Panc1 (cell line): ENCODE measurements around the gene C4orf50. TPM values are rescaled to one million over a fixed set of nuclear protein-coding genes. Genes with fewer than 3 reads are reported as not detected.

ENCODE experiments used
- ATAC-seq: fragments of 200-7000 bp; cut with Tn5 transposase; 2 replicates; pipeline ENCODE4 v1.9.1; 2020; ENCODE audit warnings: mild to moderate bottlenecking, moderate library complexity
- BruUV-seq: library from RNA; stranded (reverse); fragments of 400-500 nt; replicated peaks from 2 replicates; lab custom pipeline; 2021; lab: Mats Ljungman, UMichigan
- CTCF ChIA-PET: fragments of 300-600 bp; sonication (Branson Sonifier 250); formaldehyde crosslinking; loops from one replicate; lab custom pipeline; 2022; ENCODE audit warnings: antibody characterized with exemption; lab: Charles Lee
- POLR2A ChIA-PET: fragments of 300-600 bp; sonication (Branson Sonifier 250); formaldehyde crosslinking; loops from one replicate; lab custom pipeline; 2022; ENCODE audit warnings: antibody characterized with exemption; lab: Charles Lee
- DNase-seq: peaks from one replicate; pipeline ENCODE4 v3.0.0-alpha.2; 2010; ENCODE audit warnings: low read depth, low spot score
- H3K27ac ChIP-seq: 2 replicates; pipeline ENCODE4 v1.5.1; 2011; ENCODE audit warnings: mild to moderate bottlenecking, low read length, inconsistent platforms
- H3K27me3 ChIP-seq: fragments of 200-500 bp; sonication (Bioruptor generic); 2 replicates; pipeline ENCODE4 v1.6.0; 2014; ENCODE audit warnings: low read length, inconsistent platforms; ENCODE audit not compliant: control insufficient read depth, insufficient read depth
- H3K36me3 ChIP-seq: fragments of 200-500 bp; sonication (Bioruptor generic); 2 replicates; pipeline ENCODE4 v1.5.1; 2014; ENCODE audit warnings: inconsistent platforms, mild to moderate bottlenecking, low read length, moderate library complexity; ENCODE audit not compliant: control insufficient read depth, insufficient read depth
- H3K4me1 ChIP-seq: 2 replicates; pipeline ENCODE4 v1.5.1; 2011; ENCODE audit warnings: inconsistent platforms, mild to moderate bottlenecking, low read length, moderate library complexity; ENCODE audit not compliant: control insufficient read depth, insufficient read depth
- H3K4me3 ChIP-seq, 2 experiments: 2 replicates each; pipeline ENCODE4 v1.5.1; 2011 to 2012; ENCODE audit warnings: low read depth in 2 of 2, low read length in 2 of 2, mild to moderate bottlenecking in 2 of 2, inconsistent platforms in 1 of 2, moderate library complexity in 1 of 2
- H3K9me3 ChIP-seq: fragments of 200-500 bp; sonication (Bioruptor generic); 2 replicates; pipeline ENCODE4 v1.5.1; 2014; ENCODE audit warnings: low read depth, mild to moderate bottlenecking, inconsistent platforms, low read length, moderate library complexity; ENCODE audit not compliant: control insufficient read depth, insufficient read depth
- CTCF ChIP-seq: fragments of 450-650 bp; IDR thresholded peaks from 2 replicates; pipeline ENCODE4 v1.5.1; 2017; ENCODE audit warnings: mild to moderate bottlenecking
- POLR2AphosphoS5 ChIP-seq: IDR thresholded peaks from 2 replicates; pipeline ENCODE4 v1.6.1; 2012; ENCODE audit warnings: mild to moderate bottlenecking, low read depth, low read length, moderate library complexity
- REST ChIP-seq, 2 experiments: IDR thresholded peaks; 2 replicates each; pipeline ENCODE4 v1.6.1; 2011 to 2012; ENCODE audit warnings: low read depth in 2 of 2, control low read depth in 1 of 2, low read length in 1 of 2, mild to moderate bottlenecking in 1 of 2, moderate library complexity in 1 of 2; ENCODE audit not compliant: insufficient read depth in 1 of 2
- SIN3A ChIP-seq: IDR thresholded peaks from 2 replicates; pipeline ENCODE4 v1.6.1; 2012; ENCODE audit warnings: low read depth, mild to moderate bottlenecking, low read length, moderate library complexity, borderline replicate concordance; ENCODE audit not compliant: insufficient read depth
- TCF7L2 ChIP-seq: IDR thresholded peaks from 2 replicates; pipeline ENCODE4 v1.6.1; 2011; ENCODE audit warnings: mild to moderate bottlenecking, low read depth, low read length, inconsistent platforms
- in situ Hi-C: cut with HindIII; loops from 2 replicates; pipeline ENCODE4 v1.10.0; 2016; ENCODE audit warnings: low sequenced_read_pairs, low pct_unique_long_range_greater_than_20kb
- intact Hi-C: fragments of 100-400 bp; cut with micrococcal nuclease; formaldehyde crosslinking; loops from one replicate; pipeline ENCODE4 v1.10.0; 2022; ENCODE audit not compliant: unreplicated experiment
- total RNA-seq: library from RNA; stranded (reverse); gene quantifications from one replicate; pipeline ENCODE4 v1.2.1, GENCODE V29; 2021; ENCODE audit not compliant: unreplicated experiment

C4orf50 gene
- total RNA-seq, 1 experiment from 2014 or later: under 0.01 TPM

GRCh38 chr4:5921981-5922380, 96.2 kb downstream of the C4orf50 start:
- ChIA-PET POLR2A (no interaction called here), CTCF (no interaction called here)
- Histone ChIP-seq H3K4me1 (no peaks in the 10 kb centered on the region), H3K9me3 (no peaks in the 10 kb centered on the region), H3K36me3 (no peaks in the 10 kb centered on the region), H3K27me3 (no peaks in the 10 kb centered on the region), H3K27ac (no peak overlapping the region), H3K4me3 (no peak overlapping the region)
- in situ Hi-C loops: no loop called here
- intact Hi-C loops: no loop called here
- DNase-seq: no peak
- no TSS peak for BruUV-seq
- ATAC-seq: no peak
- no peak for TF ChIP-seq REST (IDR thresholded peaks at IDR 0.05; ENCODE audit: insufficient read depth in 1 of 2, low read depth in 2 of 2, low read length in 1 of 2)
- TF ChIP-seq SIN3A: no peak
- no peak for TF ChIP-seq CTCF
- no peak for TF ChIP-seq TCF7L2
- no peak for TF ChIP-seq POLR2AphosphoS5

- Histone ChIP-seq H3K27me3 (no peaks in the 10 kb centered on the region), H3K4me1 (no peaks in the 10 kb centered on the region), H3K9me3 (no peaks in the 10 kb centered on the region), H3K4me3 (no peak overlapping the region), H3K27ac (no peak overlapping the region), H3K36me3 (no peaks in the 10 kb centered on the region)
- ATAC-seq (no peak), DNase-seq (no peak)
- POLR2A ChIA-PET: no interaction called here
- in situ Hi-C loops (no loop called here), intact Hi-C loops (no loop called here)
- no TSS peak for BruUV-seq
- CTCF ChIA-PET: no interaction called here
- TF ChIP-seq POLR2AphosphoS5 (no peak), CTCF (no peak), SIN3A (no peak), REST (IDR thresholded peaks at IDR 0.05; ENCODE audit: insufficient read depth in 1 of 2, low read depth in 2 of 2, low read length in 1 of 2) (no peak), TCF7L2 (no peak)
Observed at GRCh38 chr4:5921101-5921980, 96.9 kb downstream of the C4orf50 start.
